Panc1 (cell line): ENCODE data around the gene RING1. TPM values are rescaled to one million over a fixed set of nuclear protein-coding genes. Genes with fewer than 3 reads are reported as not detected.

Experiments used
- ATAC-seq: fragments of 200-7000 bp; cut with Tn5 transposase; 2 replicates; pipeline ENCODE4 v1.9.1; 2020; ENCODE audit warnings: mild to moderate bottlenecking, moderate library complexity
- BruUV-seq: library from RNA; stranded (reverse); fragments of 400-500 nt; replicated peaks from 2 replicates; lab custom pipeline; 2021; lab: Mats Ljungman, UMichigan
- CTCF ChIA-PET: fragments of 300-600 bp; sonication (Branson Sonifier 250); formaldehyde crosslinking; loops from one replicate; lab custom pipeline; 2022; ENCODE audit warnings: antibody characterized with exemption; lab: Charles Lee
- POLR2A ChIA-PET: fragments of 300-600 bp; sonication (Branson Sonifier 250); formaldehyde crosslinking; loops from one replicate; lab custom pipeline; 2022; ENCODE audit warnings: antibody characterized with exemption; lab: Charles Lee
- DNase-seq: peaks from one replicate; pipeline ENCODE4 v3.0.0-alpha.2; 2010; ENCODE audit warnings: low read depth, low spot score
- H3K27ac ChIP-seq: 2 replicates; pipeline ENCODE4 v1.5.1; 2011; ENCODE audit warnings: mild to moderate bottlenecking, low read length, inconsistent platforms
- H3K27me3 ChIP-seq: fragments of 200-500 bp; sonication (Bioruptor generic); 2 replicates; pipeline ENCODE4 v1.6.0; 2014; ENCODE audit warnings: low read length, inconsistent platforms; ENCODE audit not compliant: control insufficient read depth, insufficient read depth
- H3K36me3 ChIP-seq: fragments of 200-500 bp; sonication (Bioruptor generic); 2 replicates; pipeline ENCODE4 v1.5.1; 2014; ENCODE audit warnings: inconsistent platforms, mild to moderate bottlenecking, low read length, moderate library complexity; ENCODE audit not compliant: control insufficient read depth, insufficient read depth
- H3K4me1 ChIP-seq: 2 replicates; pipeline ENCODE4 v1.5.1; 2011; ENCODE audit warnings: inconsistent platforms, mild to moderate bottlenecking, low read length, moderate library complexity; ENCODE audit not compliant: control insufficient read depth, insufficient read depth
- H3K4me3 ChIP-seq, 2 experiments: 2 replicates each; pipeline ENCODE4 v1.5.1; 2011 to 2012; ENCODE audit warnings: low read depth in 2 of 2, low read length in 2 of 2, mild to moderate bottlenecking in 2 of 2, inconsistent platforms in 1 of 2, moderate library complexity in 1 of 2
- H3K9me3 ChIP-seq: fragments of 200-500 bp; sonication (Bioruptor generic); 2 replicates; pipeline ENCODE4 v1.5.1; 2014; ENCODE audit warnings: low read depth, mild to moderate bottlenecking, inconsistent platforms, low read length, moderate library complexity; ENCODE audit not compliant: control insufficient read depth, insufficient read depth
- CTCF ChIP-seq: fragments of 450-650 bp; IDR thresholded peaks from 2 replicates; pipeline ENCODE4 v1.5.1; 2017; ENCODE audit warnings: mild to moderate bottlenecking
- POLR2AphosphoS5 ChIP-seq: IDR thresholded peaks from 2 replicates; pipeline ENCODE4 v1.6.1; 2012; ENCODE audit warnings: mild to moderate bottlenecking, low read depth, low read length, moderate library complexity
- REST ChIP-seq, 2 experiments: IDR thresholded peaks; 2 replicates each; pipeline ENCODE4 v1.6.1; 2011 to 2012; ENCODE audit warnings: low read depth in 2 of 2, control low read depth in 1 of 2, low read length in 1 of 2, mild to moderate bottlenecking in 1 of 2, moderate library complexity in 1 of 2; ENCODE audit not compliant: insufficient read depth in 1 of 2
- SIN3A ChIP-seq: IDR thresholded peaks from 2 replicates; pipeline ENCODE4 v1.6.1; 2012; ENCODE audit warnings: low read depth, mild to moderate bottlenecking, low read length, moderate library complexity, borderline replicate concordance; ENCODE audit not compliant: insufficient read depth
- TCF7L2 ChIP-seq: IDR thresholded peaks from 2 replicates; pipeline ENCODE4 v1.6.1; 2011; ENCODE audit warnings: mild to moderate bottlenecking, low read depth, low read length, inconsistent platforms
- in situ Hi-C: cut with HindIII; loops from 2 replicates; pipeline ENCODE4 v1.10.0; 2016; ENCODE audit warnings: low sequenced_read_pairs, low pct_unique_long_range_greater_than_20kb
- intact Hi-C: fragments of 100-400 bp; cut with micrococcal nuclease; formaldehyde crosslinking; loops from one replicate; pipeline ENCODE4 v1.10.0; 2022; ENCODE audit not compliant: unreplicated experiment
- total RNA-seq: library from RNA; stranded (reverse); gene quantifications from one replicate; pipeline ENCODE4 v1.2.1, GENCODE V29; 2021; ENCODE audit not compliant: unreplicated experiment

Gene RING1
- total RNA-seq, 1 experiment from 2014 or later = 33.7 TPM

- ATAC-seq (peak; percentile 11; the same call in 1 of the 2 replicates), DNase-seq (no peak)
- intact Hi-C loops = no loop called here
- ChIA-PET CTCF (no interaction called here), POLR2A (interaction anchor here (0.6 kb wide), 1 partner anchor 236 kb away, joined by 6 read pairs; no protein-coding TSS in a partner anchor)
- Histone ChIP-seq H3K36me3 (peaks cover 4% of the 10 kb centered on the region), H3K27ac (peak overlapping the region; percentile 95), H3K4me1 (peaks cover 41% of the 10 kb centered on the region), H3K9me3 (no peaks in the 10 kb centered on the region), H3K27me3 (no peaks in the 10 kb centered on the region), H3K4me3 (peak overlapping the region; percentile 84 to 92)
- TF ChIP-seq POLR2AphosphoS5 (no peak), SIN3A (no peak), TCF7L2 (no peak), CTCF (no peak), REST (IDR thresholded peaks at IDR 0.05; ENCODE audit: insufficient read depth in 1 of 2, low read depth in 2 of 2, low read length in 1 of 2) (no peak)
- TSS peak; percentile 98 for BruUV-seq
- in situ Hi-C loops = no loop called here
Measured at GRCh38 chr6:33207552-33208090, 679 bp upstream of the RING1 start.

GRCh38 chr6:33209856-33210255 is 1.6 kb downstream of the RING1 start:
- Histone ChIP-seq H3K27me3 (no peaks in the 10 kb centered on the region), H3K36me3 (no peaks in the 10 kb centered on the region; the same call in 1 of the 2 replicates), H3K4me3 (no peak overlapping the region), H3K27ac (no peak overlapping the region), H3K4me1 (peaks cover 34% of the 10 kb centered on the region), H3K9me3 (no peaks in the 10 kb centered on the region)
- no TSS peak for BruUV-seq
- TF ChIP-seq CTCF (no peak), SIN3A (no peak), POLR2AphosphoS5 (no peak), REST (IDR thresholded peaks at IDR 0.05; ENCODE audit: insufficient read depth in 1 of 2, low read depth in 2 of 2, low read length in 1 of 2) (no peak), TCF7L2 (no peak)
- CTCF ChIA-PET = no interaction called here
- DNase-seq (no peak), ATAC-seq (no peak)
- intact Hi-C loops = no loop called here
- POLR2A ChIA-PET = interaction anchor here (1.4 kb wide), 1 partner anchor 238 kb away, joined by 3 read pairs; no protein-coding TSS in a partner anchor
- in situ Hi-C loops = no loop called here
